Osteoblast (primary cell): Measurements from ENCODE around the gene RHOXF1. TPM values are rescaled to one million over a fixed set of nuclear protein-coding genes. Genes with fewer than 3 reads are reported as not detected.
"Not testable (repeated sequence)": the region's sequence is repeated elsewhere in the genome, so short reads cannot be mapped to it uniquely, and the experiment has no call there.

ENCODE experiments used
- DNase-seq: peaks from one replicate; pipeline ENCODE4 v3.0.0; 2011; ENCODE audit warnings: low spot score, mixed read lengths; ENCODE audit not compliant: insufficient read length; ENCODE audit errors: missing footprints
- H2AFZ ChIP-seq: 2 replicates; pipeline ENCODE4 v1.6.0; 2011; ENCODE audit warnings: mild to moderate bottlenecking, low read length
- H3K27ac ChIP-seq: 2 replicates; pipeline ENCODE4 v1.5.1; 2011; ENCODE audit warnings: mild to moderate bottlenecking, low read depth, low read length, moderate library complexity
- H3K27me3 ChIP-seq: 2 replicates; pipeline ENCODE4 v1.6.0; 2012; ENCODE audit warnings: mild to moderate bottlenecking, control low read depth, inconsistent platforms, low read length, moderate library complexity; ENCODE audit not compliant: insufficient read depth
- H3K36me3 ChIP-seq: 2 replicates; pipeline ENCODE4 v1.5.1; 2011; ENCODE audit warnings: mild to moderate bottlenecking, low read length, control low read depth, moderate library complexity; ENCODE audit not compliant: insufficient read depth
- H3K4me1 ChIP-seq: 2 replicates; pipeline ENCODE4 v1.5.1; 2011; ENCODE audit warnings: mild to moderate bottlenecking, low read length, control low read depth, moderate library complexity; ENCODE audit not compliant: insufficient read depth
- H3K4me2 ChIP-seq: 2 replicates; pipeline ENCODE4 v1.6.0; 2011; ENCODE audit warnings: mild to moderate bottlenecking, low read length; ENCODE audit not compliant: insufficient read depth
- H3K4me3 ChIP-seq: fragments of 200-600 bp; sonication (generic); 3 replicates; pipeline ENCODE4 v1.5.1; 2012; ENCODE audit warnings: mild to moderate bottlenecking, low read length, inconsistent platforms; ENCODE audit not compliant: insufficient read depth
- H3K79me2 ChIP-seq: 2 replicates; pipeline ENCODE4 v1.6.0; 2012; ENCODE audit warnings: mild to moderate bottlenecking, low read length, control low read depth, inconsistent platforms; ENCODE audit not compliant: insufficient read depth
- H3K9me3 ChIP-seq: 2 replicates; pipeline ENCODE4 v1.5.1; 2011; ENCODE audit warnings: low read depth, low read length, control low read depth
- H4K20me1 ChIP-seq: 2 replicates; pipeline ENCODE4 v1.6.0; 2012; ENCODE audit warnings: mild to moderate bottlenecking, low read length, control low read depth; ENCODE audit not compliant: insufficient read depth
- total RNA-seq: library from RNA; depleted of rRNA; stranded (reverse); fragments of >200 nt; gene quantifications from 2 replicates; pipeline ENCODE4 v1.2.3, GENCODE V29; 2012
- TF ChIP-seq, protein P1 (sequence below): IDR thresholded peaks from 2 replicates; pipeline ENCODE4 v1.5.1; 2011; ENCODE audit warnings: mild to moderate bottlenecking, low read depth, low read length, moderate library complexity; ENCODE audit errors: extremely low read depth

RHOXF1 gene, protein sequence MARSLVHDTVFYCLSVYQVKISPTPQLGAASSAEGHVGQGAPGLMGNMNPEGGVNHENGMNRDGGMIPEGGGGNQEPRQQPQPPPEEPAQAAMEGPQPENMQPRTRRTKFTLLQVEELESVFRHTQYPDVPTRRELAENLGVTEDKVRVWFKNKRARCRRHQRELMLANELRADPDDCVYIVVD
- total RNA-seq: not detected in 2 replicates

DNA sequence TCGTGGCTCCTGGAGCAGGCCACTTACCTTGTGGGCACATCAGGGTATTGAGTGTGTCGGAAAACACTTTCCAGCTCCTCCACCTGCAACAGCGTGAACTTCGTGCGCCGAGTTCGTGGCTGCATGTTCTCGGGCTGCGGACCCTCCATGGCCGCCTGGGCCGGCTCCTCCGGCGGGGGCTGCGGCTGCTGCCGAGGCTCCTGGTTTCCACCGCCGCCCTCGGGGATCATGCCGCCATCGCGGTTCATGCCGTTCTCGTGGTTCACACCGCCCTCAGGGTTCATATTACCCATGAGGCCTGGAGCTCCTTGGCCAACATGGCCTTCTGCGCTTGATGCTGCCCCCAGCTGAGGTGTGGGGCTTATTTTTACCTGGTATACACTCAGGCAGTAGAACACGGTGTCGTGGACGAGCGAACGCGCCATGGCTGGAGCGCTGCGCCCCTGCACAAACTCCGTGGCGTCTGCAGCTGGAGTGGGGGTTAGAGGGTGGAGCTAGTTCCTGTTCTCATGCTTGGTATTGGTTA is at the start of gene RHOXF1:
TSS of gene RHOXF1 (minus strand) at position 476 of the 526 bp plus-strand sequence. CDS start at position 425, 51 bp downstream.
- TF ChIP-seq, protein P1, sequence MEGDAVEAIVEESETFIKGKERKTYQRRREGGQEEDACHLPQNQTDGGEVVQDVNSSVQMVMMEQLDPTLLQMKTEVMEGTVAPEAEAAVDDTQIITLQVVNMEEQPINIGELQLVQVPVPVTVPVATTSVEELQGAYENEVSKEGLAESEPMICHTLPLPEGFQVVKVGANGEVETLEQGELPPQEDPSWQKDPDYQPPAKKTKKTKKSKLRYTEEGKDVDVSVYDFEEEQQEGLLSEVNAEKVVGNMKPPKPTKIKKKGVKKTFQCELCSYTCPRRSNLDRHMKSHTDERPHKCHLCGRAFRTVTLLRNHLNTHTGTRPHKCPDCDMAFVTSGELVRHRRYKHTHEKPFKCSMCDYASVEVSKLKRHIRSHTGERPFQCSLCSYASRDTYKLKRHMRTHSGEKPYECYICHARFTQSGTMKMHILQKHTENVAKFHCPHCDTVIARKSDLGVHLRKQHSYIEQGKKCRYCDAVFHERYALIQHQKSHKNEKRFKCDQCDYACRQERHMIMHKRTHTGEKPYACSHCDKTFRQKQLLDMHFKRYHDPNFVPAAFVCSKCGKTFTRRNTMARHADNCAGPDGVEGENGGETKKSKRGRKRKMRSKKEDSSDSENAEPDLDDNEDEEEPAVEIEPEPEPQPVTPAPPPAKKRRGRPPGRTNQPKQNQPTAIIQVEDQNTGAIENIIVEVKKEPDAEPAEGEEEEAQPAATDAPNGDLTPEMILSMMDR: no peak
- Histone ChIP-seq H3K27me3 (no peaks in the 10 kb centered on the region), H3K4me3 (no peak within 1 kb of the TSS), H3K4me2 (no peak within 1 kb of the TSS), H3K27ac (no peak within 1 kb of the TSS), H3K4me1 (peaks cover 3% of the 10 kb centered on the region), H3K9me3 (no peaks in the 10 kb centered on the region), H2AFZ (no peak within 1 kb of the TSS), H4K20me1 (no peaks in the 10 kb centered on the region), H3K79me2 (no peaks in the 10 kb centered on the region), H3K36me3 (no peaks in the 10 kb centered on the region)
- no peak for DNase-seq

DNA sequence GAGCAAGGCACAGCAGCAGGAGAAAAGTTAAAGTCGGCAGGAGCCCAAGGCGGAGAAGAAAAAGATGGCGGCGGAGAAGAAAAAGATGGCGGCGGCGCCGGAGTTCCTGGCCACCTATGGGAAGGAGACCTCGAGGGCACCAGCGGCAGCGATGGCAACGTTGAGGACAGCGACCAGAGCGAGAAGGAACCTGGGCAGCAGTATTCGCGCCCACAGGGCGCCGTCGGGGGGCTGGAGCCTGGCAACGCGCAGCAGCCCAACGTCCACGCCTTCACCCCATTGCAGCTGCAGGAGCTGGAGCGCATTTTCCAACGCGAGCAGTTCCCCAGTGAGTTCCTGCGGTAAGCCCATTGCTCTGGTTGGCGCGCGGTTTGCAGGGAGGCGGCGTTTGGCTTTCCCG is 43.4 kb upstream of the RHOXF1 start:
- not testable (repeated sequence) for H4K20me1 ChIP-seq

DNA sequence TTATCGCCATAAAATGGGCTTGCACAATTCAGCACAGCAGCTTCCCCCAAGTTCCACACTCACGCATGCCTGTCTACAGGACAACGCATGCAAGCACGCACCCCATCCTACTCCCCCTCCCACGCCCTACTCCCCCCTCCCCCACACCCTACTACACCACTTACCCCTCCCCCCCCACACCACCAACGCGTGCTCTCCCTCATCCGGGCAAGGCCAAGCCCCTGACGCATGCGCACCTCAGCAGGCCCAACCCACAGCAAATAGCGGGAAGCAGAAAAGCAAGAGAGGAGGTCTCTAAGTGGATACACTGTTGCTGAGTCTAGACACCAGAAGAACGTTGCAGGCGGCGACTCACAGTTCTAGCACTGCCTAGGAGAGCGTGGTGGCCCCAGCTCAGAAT is 42.6 kb upstream of the RHOXF1 start, which contains the start of gene RHOXF2:
TSS of gene RHOXF2 (plus strand) at position 301 of the 400 bp plus-strand sequence. CDS start 138 bp downstream, outside the sequence.
- not testable (repeated sequence) for H3K79me2 ChIP-seq

More for the DNA sequence above, 43.4 kb upstream of the RHOXF1 start:
- not testable (repeated sequence) for H3K4me2 ChIP-seq, H2AFZ ChIP-seq, H3K27ac ChIP-seq, H3K27me3 ChIP-seq, H3K9me3 ChIP-seq, H3K79me2 ChIP-seq, H3K4me3 ChIP-seq, DNase-seq, H3K4me1 ChIP-seq, H3K36me3 ChIP-seq

DNA sequence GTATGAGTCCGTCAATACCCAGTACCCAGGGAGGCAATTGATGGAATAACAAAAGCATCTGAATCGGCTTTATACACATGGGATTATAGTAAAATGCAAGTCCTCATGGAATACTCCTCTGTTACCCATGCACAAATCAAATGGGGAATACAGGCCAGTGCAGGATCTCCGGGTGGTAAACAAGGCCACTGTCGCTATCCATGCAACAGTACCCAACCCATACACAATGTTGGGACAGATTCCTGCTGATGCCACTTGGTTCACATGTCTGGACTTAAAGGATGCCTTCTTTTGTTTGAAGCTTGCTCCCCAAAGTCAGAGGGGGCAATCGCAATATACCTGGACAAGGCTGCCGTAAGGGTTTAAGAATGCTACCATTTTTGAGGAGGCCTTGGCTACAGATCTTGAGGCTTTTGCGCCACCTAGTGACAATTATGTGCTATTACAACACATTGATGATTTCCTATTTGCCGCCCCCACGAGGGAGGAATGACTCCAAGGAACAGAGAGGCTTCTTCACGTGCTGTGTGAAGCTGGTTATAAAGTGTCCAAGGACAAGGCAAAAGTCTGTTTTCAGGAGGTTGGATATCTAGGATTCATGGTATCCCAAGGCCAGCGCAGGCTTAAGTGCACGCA is 34.5 kb upstream of the RHOXF1 start:
- not testable (repeated sequence) for H2AFZ ChIP-seq, H4K20me1 ChIP-seq, H3K27me3 ChIP-seq, H3K79me2 ChIP-seq, DNase-seq, H3K4me2 ChIP-seq, H3K27ac ChIP-seq, H3K9me3 ChIP-seq, H3K36me3 ChIP-seq, H3K4me1 ChIP-seq, H3K4me3 ChIP-seq

More for the DNA sequence above, 42.6 kb upstream of the RHOXF1 start, which contains the start of gene RHOXF2:
- not testable (repeated sequence) for DNase-seq, H2AFZ ChIP-seq, H3K4me3 ChIP-seq, H3K4me1 ChIP-seq, H3K9me3 ChIP-seq, H3K27ac ChIP-seq, H3K27me3 ChIP-seq, H3K36me3 ChIP-seq, H4K20me1 ChIP-seq, H3K4me2 ChIP-seq

DNA sequence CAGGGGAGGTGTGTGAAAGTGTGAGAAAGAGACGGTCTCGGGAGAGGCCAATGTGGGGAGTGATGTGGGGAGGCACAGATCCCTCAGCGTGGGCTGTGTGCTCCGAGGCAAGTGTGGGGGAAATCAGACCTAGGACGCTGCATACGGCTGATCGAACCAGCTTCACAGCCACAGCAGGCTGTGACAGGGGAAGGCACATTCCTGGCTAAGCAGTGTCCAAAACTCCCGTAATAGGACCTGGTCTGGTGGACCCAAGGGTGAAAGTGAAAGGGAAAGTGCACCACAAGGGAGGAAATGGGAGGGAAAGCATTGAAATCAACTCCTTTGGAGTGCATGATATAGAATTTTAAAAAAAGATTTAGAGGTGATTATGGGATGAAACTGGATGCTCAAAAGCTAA is 31.8 kb upstream of the RHOXF1 start:
- H3K9me3 ChIP-seq: no peaks in the 10 kb centered on the region
- no peaks in the 10 kb centered on the region for H3K27me3 ChIP-seq
- H3K36me3 ChIP-seq: no peaks in the 10 kb centered on the region
- H4K20me1 ChIP-seq: no peaks in the 10 kb centered on the region
- H3K79me2 ChIP-seq: no peaks in the 10 kb centered on the region
- TF ChIP-seq, protein P1: no peak
- H3K4me1 ChIP-seq: no peaks in the 10 kb centered on the region
- H2AFZ ChIP-seq: no peak overlapping the region
- no peak overlapping the region for H3K27ac ChIP-seq
- H3K4me3 ChIP-seq: no peak overlapping the region
- DNase-seq: no peak
- no peak overlapping the region for H3K4me2 ChIP-seq

DNA sequence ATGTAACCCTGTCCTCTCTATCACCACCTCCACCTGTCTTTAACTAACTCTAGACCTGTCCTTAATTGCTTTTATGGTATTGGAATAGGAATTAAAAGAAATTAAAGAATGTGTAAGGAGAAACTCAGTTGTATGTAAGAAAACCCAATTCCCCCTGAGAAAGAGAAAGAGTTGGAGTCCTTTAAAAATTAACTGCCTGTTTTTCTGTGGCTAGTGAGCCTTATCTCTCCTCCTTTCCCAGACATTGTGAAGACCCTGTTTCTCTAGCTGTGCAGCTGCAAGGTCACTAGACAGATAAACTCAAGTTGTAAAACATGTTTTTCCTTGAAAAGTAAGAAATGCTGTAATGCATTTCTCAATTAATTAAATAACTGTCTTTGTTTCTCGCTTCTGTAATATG is 30.6 kb upstream of the RHOXF1 start:
- H3K4me3 ChIP-seq, H3K36me3 ChIP-seq, H3K27ac ChIP-seq, H3K79me2 ChIP-seq, H3K9me3 ChIP-seq, H3K27me3 ChIP-seq, H2AFZ ChIP-seq, H3K4me1 ChIP-seq, H4K20me1 ChIP-seq, H3K4me2 ChIP-seq, DNase-seq: not testable (repeated sequence)
